Measurements from ENCODE around the gene CLK3.

DNA sequence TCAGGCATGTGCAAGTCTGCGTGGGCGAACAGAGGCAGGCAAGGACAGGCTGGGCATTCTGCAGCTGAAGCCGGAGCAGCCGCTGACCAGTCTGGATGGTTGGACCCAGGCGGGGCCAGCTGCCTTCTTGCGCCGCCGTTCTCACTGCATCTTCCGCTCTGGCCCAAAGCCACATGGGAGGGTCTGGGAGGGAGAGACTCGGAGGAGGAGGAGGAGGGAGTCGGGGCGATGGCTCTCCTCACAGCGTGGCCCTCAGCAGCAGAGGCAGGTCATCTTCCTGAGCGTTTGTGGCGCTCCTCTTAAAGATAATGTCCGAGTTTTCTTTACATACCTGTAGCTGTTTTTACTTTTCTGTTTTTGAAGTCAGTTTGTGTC, 5.9 kb downstream of the CLK3 start:
- TF ChIP-seq CTCF (IDR thresholded peaks at IDR 0.05), result no peak
- TF ChIP-seq POLR2A (IDR thresholded peaks at IDR 0.05), result no peak

Measured in Peyer's patch (tissue), 4 donors.